HL-60/S4 (cell line): ENCODE data around the gene NCAM1.

ENCODE experiments used
- in situ Hi-C: fragments of 300-500 bp; cut with MboI; formaldehyde crosslinking; loops from 2 replicates; pipeline ENCODE4 v1.14.3; 2022; ENCODE audit warnings: low sequenced_read_pairs

NCAM1 gene

DNA sequence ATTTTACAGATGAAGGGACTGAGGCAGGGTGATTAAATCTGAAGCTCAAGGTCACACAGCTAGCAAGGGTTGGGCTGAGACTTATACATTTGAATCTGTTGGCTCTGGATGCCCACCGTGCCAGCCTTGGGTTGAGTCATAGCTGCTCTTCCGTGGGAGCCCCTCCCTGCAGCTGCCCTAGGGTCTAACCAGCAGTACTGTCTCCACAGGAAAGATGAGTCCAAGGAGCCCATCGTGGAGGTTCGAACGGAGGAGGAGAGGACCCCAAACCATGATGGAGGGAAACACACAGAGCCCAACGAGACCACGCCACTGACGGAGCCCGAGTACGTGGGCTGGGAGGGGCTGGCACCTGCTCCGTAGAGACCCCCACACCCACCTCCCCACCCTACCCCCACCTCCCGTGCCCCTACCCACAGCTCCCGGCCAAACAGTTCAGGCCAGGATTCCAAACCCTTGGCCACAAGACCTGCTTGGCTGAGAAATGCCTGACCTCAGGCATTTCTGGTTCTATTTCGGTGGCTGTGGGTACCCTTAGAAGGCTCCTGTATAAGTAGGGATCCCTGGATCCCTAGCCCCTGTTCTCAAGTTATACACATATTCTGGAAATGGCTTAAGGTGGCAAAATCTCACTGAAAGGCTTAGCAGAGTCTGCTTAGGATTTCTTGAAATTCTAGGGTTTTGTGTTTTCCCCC, 310.5 kb downstream of the NCAM1 start:
- in situ Hi-C loops: no loop called here

- in situ Hi-C loops: no loop called here
These were observed 311.1 kb downstream of the NCAM1 start for GRCh38 chr11:113272281-113272680.

- in situ Hi-C loops: no loop called here
These were observed 311.9 kb downstream of the NCAM1 start for GRCh38 chr11:113272927-113273615.

- in situ Hi-C loops: no loop called here
These were observed 312.5 kb downstream of the NCAM1 start for GRCh38 chr11:113273720-113274119.

DNA sequence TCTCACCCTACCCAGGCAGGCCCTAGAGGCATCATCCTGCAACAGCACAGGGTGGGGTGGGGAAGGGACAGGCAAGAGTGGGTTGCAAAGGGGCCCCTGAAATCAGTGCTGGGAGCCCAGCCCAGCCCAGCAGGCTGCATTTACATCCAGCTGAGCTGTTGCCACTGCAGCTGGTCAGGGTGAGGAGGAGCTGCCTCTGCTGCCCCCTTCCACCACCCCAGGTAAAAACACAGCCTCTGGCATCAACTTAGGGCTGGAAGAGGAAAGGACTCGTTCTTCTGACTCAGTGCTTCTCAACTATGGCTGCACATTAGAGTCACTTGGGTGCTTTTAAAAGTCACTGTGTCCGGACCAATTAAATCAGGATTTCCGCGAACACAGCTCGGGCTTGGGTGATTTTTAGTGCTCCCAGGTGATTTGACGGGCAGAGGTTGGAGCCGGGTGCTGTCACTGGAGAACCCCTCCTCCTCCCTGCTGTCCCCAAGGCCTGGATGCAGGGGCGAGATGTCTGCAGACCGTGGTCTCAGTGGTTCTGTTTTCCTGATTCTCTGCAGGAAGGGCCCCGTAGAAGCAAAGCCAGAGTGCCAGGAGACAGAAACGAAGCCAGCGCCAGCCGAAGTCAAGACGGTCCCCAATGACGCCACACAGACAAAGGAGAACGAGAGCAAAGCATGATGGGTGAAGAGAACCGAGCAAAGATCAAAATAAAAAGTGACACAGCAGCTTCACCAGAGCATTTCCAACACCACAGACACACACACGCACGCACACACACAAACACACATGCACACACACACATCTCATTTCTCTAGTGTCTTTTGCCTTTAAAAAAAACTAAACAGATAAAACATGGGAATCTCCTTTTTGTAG, 313.7 kb downstream of the NCAM1 start:
- in situ Hi-C loops: loop anchor here (25.0 kb wide), 2 partner anchors 688 to 988 kb away; no protein-coding TSS in a partner anchor

DNA sequence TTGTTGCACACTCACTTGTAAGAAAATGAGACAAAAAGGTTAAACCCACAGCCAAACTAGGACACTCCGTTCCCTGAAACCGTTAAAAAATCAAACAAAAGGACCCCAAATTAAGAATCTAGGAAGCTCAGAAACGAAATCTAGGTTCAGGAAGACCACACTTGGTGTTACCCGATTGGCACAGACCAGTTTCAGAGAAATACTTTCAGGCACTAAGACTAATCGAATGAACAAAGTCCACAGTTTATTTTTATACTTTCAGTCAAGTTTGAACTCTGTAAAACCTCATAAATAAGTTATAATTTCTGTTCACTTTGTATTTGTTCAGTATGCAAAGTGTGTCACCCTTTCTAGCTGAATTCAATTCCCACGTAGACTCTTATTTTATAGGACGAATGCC, 314.4 kb downstream of the NCAM1 start:
- in situ Hi-C loops: loop anchor here (25.0 kb wide), 2 partner anchors 688 to 988 kb away; no protein-coding TSS in a partner anchor

GRCh38 chr11:113276466-113276865, 315.2 kb downstream of the NCAM1 start:
- in situ Hi-C loops: loop anchor here (25.0 kb wide), 2 partner anchors 689 to 989 kb away; no protein-coding TSS in a partner anchor

GRCh38 chr11:113277907-113278306, 316.7 kb downstream of the NCAM1 start:
- in situ Hi-C loops: loop anchor here (25.0 kb wide), 2 partner anchors 691 to 991 kb away; no protein-coding TSS in a partner anchor

DNA sequence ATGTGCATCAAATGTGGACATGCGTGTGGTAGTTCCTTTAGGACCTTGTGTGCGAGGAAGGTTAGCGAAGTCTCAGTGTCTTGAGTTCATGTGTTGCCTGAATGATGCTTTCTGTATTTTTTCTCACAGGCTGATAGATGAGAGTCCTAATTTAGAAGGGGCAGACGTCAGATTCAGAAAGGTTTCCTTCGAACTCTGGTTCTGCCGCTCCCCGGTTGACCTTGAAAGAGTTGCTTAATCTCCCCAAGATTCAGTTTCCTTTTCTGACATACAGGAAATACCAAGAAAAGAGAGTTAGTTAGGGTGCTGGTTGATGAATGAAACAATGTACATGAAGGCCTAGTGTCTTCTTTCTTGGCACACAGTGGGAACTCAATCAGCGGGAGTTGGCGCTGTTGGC, 317.3 kb downstream of the NCAM1 start:
- in situ Hi-C loops: loop anchor here (25.0 kb wide), 2 partner anchors 691 to 991 kb away; no protein-coding TSS in a partner anchor

GRCh38 chr11:113278925-113279324, 317.7 kb downstream of the NCAM1 start:
- in situ Hi-C loops: loop anchor here (25.0 kb wide), 2 partner anchors 692 to 992 kb away; no protein-coding TSS in a partner anchor

GRCh38 chr11:113279591-113279990, 318.4 kb downstream of the NCAM1 start:
- in situ Hi-C loops: loop anchor here (25.0 kb wide), 2 partner anchors 692 to 992 kb away; no protein-coding TSS in a partner anchor

DNA sequence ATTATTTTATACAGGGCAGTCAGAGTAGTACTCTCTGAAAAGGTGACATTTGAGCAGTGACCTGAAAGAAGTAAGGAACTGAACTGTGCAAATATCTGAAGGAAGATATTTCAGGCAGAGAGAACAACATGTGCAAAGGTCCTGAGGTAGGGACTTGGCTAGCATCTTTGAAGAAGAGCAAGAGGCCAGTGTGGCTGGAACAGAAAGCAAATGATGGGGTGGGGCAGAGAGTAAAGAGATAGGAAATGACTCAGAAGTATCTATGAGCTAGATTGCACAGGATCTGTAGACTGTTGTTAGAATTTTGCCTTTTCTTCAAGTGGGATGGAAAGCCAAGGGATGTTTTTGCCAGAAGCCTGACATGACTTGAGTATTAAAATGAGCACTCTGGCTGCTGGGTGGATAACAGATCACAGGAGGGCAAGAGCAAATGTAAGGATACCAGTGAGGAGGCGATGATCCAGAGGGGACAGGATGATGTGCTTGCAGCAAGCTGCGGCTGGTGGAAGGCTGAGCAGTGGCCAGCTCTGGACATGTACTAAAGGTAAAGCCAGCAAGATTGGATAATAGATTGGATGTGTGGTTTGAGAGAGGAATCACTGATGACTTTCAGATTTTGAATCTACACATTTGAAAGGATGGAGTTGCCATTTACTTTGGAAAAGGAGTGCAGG, 320.0 kb downstream of the NCAM1 start:
- in situ Hi-C loops: loop anchor here (25.0 kb wide), 2 partner anchors 694 to 994 kb away; no protein-coding TSS in a partner anchor

DNA sequence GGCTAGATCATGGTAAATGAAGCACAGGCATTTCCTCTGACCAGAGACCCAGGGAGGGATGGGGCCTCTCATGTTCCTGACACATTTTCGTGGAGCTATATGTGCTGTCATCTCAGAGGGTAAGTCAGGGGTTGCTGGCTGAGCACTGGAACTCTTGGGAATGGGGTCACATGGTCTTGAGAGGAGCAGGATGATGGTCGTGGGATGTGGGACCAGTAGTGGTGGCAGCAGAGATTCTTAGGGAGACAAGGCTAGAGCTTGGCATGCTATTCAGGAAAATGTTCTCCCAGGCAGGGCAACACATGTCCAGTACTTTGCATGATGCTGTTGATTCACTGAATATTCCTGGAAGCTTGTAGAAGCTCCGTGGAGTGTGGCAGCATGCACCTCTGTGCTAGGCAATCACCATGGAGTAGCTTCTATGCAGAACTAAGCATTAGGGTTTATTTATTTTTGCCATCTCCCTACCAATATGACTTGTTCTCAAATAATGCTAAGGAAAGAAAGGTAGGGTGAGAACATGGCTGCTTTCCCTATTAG, 321.7 kb downstream of the NCAM1 start:
- in situ Hi-C loops: loop anchor here (25.0 kb wide), 2 partner anchors 696 to 996 kb away; no protein-coding TSS in a partner anchor

DNA sequence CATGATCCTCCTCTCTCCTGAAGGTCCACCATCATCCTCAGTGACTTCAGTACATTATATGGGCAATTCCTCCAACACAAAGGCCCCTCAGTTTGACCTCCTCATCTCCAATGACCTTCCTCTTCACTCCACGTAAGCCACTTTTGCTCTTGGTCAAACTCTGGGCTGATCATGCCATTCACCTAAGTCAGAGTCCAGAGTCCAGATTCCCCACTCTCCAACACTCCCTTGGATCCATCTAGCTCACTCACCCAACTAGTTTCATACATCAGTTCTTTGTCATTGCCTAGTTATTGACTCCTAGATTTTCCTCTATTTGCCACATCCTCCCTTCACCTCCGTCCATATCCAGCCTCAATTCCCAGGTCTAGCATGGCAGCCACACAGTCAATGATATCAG, 322.7 kb downstream of the NCAM1 start:
- in situ Hi-C loops: loop anchor here (25.0 kb wide), 2 partner anchors 697 to 997 kb away; no protein-coding TSS in a partner anchor

DNA sequence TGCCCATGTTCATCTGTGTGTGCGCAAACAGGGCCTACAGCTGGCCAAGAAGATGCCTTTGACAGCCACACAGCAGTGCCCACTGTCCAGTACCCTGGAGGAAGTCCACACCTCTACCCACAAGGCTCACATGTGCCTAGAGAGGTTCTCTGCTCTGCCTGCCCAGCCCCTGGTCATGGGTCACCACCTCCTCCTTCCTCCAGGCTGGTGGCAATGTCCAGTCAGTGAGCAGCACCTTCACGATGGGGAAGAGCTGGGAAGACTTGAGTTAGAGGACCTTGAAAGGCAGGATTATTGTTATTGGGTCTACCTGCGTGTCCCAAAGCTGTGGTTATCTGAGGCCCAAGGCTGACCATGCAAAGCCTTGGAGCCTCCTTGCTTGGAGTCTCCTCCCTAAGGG, 324.8 kb downstream of the NCAM1 start:
- in situ Hi-C loops: loop anchor here (25.0 kb wide), 2 partner anchors 699 to 999 kb away; no protein-coding TSS in a partner anchor

GRCh38 chr11:113286509-113287497, 325.6 kb downstream of the NCAM1 start:
- in situ Hi-C loops: loop anchor here (25.0 kb wide), 2 partner anchors 700 to 1000 kb away; no protein-coding TSS in a partner anchor

- in situ Hi-C loops: loop anchor here (25.0 kb wide), 2 partner anchors 700 to 1000 kb away; no protein-coding TSS in a partner anchor
These were observed 326.6 kb downstream of the NCAM1 start for GRCh38 chr11:113287801-113288200.

- in situ Hi-C loops: loop anchor here (25.0 kb wide), 2 partner anchors 701 to 1001 kb away; no protein-coding TSS in a partner anchor
These were observed 327.2 kb downstream of the NCAM1 start for GRCh38 chr11:113288286-113288863.
